ENCODE measurements around the gene PPP6R3. TPM values are rescaled to one million over a fixed set of nuclear protein-coding genes. Genes with fewer than 3 reads are reported as not detected.

PPP6R3 gene
- total and polyA plus RNA-seq, 11 donors = 23.2 to 93.8 (median 81.2) TPM

GRCh38 chr11:68523743-68524142 is 63.2 kb downstream of the PPP6R3 start:
- TF ChIP-seq, protein P1, sequence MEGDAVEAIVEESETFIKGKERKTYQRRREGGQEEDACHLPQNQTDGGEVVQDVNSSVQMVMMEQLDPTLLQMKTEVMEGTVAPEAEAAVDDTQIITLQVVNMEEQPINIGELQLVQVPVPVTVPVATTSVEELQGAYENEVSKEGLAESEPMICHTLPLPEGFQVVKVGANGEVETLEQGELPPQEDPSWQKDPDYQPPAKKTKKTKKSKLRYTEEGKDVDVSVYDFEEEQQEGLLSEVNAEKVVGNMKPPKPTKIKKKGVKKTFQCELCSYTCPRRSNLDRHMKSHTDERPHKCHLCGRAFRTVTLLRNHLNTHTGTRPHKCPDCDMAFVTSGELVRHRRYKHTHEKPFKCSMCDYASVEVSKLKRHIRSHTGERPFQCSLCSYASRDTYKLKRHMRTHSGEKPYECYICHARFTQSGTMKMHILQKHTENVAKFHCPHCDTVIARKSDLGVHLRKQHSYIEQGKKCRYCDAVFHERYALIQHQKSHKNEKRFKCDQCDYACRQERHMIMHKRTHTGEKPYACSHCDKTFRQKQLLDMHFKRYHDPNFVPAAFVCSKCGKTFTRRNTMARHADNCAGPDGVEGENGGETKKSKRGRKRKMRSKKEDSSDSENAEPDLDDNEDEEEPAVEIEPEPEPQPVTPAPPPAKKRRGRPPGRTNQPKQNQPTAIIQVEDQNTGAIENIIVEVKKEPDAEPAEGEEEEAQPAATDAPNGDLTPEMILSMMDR (IDR thresholded peaks at IDR 0.05) = no peak
- TF ChIP-seq POLR2A (IDR thresholded peaks at IDR 0.05) = no peak
- no peaks in the 10 kb centered on the region for H3K9me3 ChIP-seq
- H3K4me1 ChIP-seq = peaks cover 0 to 68% (median 39%) of the 10 kb centered on the region in 12 donors
- WGBS, 4 donors = 46 to 62% (median 52%) methylated on average over 3 of the region's 3 CpGs
- H3K27ac ChIP-seq = peak overlapping the region in 8 of 12 donors; percentile 3 to 82 (median 54)
- peak in 1 of 4 donors; percentile 38 for ATAC-seq
- no peak for DNase-seq
- H3K27me3 ChIP-seq = no peaks in the 10 kb centered on the region
- intact Hi-C loops (cut with DNase I) = loop anchor here in 2 of 10 donors (10.0 kb wide), 1 partner anchor 59 kb away; the partner anchor contains the start of gene PPP6R3 (in 2 of the 2)
- peaks cover 0 to 87% (median 77%) of the 10 kb centered on the region in 9 donors for H3K36me3 ChIP-seq
- H3K4me3 ChIP-seq = no peak overlapping the region

DNA sequence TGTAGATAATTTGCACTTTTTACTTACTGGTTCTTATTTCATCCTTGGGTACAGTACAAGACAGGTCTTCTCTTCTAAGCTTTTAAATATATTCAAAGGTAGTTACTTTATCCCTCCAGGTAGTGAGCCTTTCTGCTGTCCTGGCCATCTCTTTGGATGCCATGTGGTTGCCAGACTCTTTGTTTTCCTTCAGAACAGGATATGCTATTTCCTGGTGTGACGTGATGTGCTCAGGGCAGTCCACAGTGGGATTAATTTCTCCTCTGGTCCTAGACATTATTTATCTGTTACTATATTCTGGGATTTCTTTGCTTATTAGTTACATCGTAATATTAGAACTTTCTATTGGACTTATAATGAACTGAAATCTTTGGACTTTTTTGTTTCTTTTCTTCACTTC is 63.7 kb downstream of the PPP6R3 start:
- Histone ChIP-seq H3K4me1 (peaks cover 0 to 71% (median 43%) of the 10 kb centered on the region in 12 donors), H3K4me3 (no peak overlapping the region), H3K27ac (peak overlapping the region in 9 of 12 donors; percentile 3 to 82 (median 53)), H3K36me3 (peaks cover 0 to 87% (median 78%) of the 10 kb centered on the region in 9 donors), H3K27me3 (no peaks in the 10 kb centered on the region), H3K9me3 (no peaks in the 10 kb centered on the region)
- no peak for DNase-seq
- TF ChIP-seq POLR2A (IDR thresholded peaks at IDR 0.05) = no peak
- TF ChIP-seq, protein P1 (IDR thresholded peaks at IDR 0.05) = no peak
- intact Hi-C loops (cut with DNase I) = loop anchor here in 2 of 10 donors (10.0 kb wide), 1 partner anchor 59 kb away; the partner anchor contains the start of gene PPP6R3 (in 2 of the 2)
- WGBS, 4 donors = 23 to 50% (median 33%) methylated on average over 2 of the region's 2 CpGs
- ATAC-seq = peak in 3 of 4 donors; percentile 36 to 69 (median 51)

GRCh38 chr11:68524681-68525080 is 64.1 kb downstream of the PPP6R3 start:
- Histone ChIP-seq H3K4me1 (peaks cover 0 to 71% (median 43%) of the 10 kb centered on the region in 12 donors), H3K4me3 (no peak overlapping the region), H3K27ac (peak overlapping the region in 8 of 12 donors; percentile 21 to 82 (median 54)), H3K36me3 (peaks cover 0 to 87% (median 78%) of the 10 kb centered on the region in 9 donors), H3K27me3 (no peaks in the 10 kb centered on the region), H3K9me3 (no peaks in the 10 kb centered on the region)
- no peak for TF ChIP-seq POLR2A (IDR thresholded peaks at IDR 0.05)
- TF ChIP-seq, protein P1 (IDR thresholded peaks at IDR 0.05) = no peak
- DNase-seq = no peak
- WGBS, 4 donors = 23 to 51% (median 26%) methylated on average over 2 of the region's 2 CpGs
- peak; percentile 6 to 61 (median 47) for ATAC-seq
- intact Hi-C loops (cut with DNase I) = loop anchor here in 3 of 10 donors (5.0 to 10.0 kb wide), 2 partner anchors 60 to 62 kb away; partner anchors contain the start of gene PPP6R3 (in 3 of the 3)

- Histone ChIP-seq H3K4me3 (no peak overlapping the region), H3K9me3 (no peaks in the 10 kb centered on the region), H3K4me1 (peaks cover 0 to 73% (median 43%) of the 10 kb centered on the region in 12 donors), H3K27ac (peak overlapping the region in 2 of 12 donors; percentile 67 to 70), H3K27me3 (no peaks in the 10 kb centered on the region), H3K36me3 (peaks cover 0 to 87% (median 74%) of the 10 kb centered on the region in 9 donors)
- ATAC-seq (no peak), DNase-seq (no peak)
- WGBS, 4 donors = 68 to 76% (median 69%) methylated on average over 3 of the region's 3 CpGs
- no peak for TF ChIP-seq POLR2A (IDR thresholded peaks at IDR 0.05)
- TF ChIP-seq, protein P1 (IDR thresholded peaks at IDR 0.05) = no peak
- intact Hi-C loops (cut with DNase I) = loop anchor here in 3 of 10 donors (5.0 to 10.0 kb wide), 2 partner anchors 61 to 63 kb away; partner anchors contain the start of gene PPP6R3 (in 3 of the 3)
These were observed 64.8 kb downstream of the PPP6R3 start for GRCh38 chr11:68525336-68525735.

Data from heart left ventricle (tissue), 16 donors.